Activated T-cell treated with anti-CD3 and anti-CD28 coated beads, Interleukin-2, amount 50 U/mL, for 72 hours (primary cell): Measurements from ENCODE around the gene IRAK4. TPM values are rescaled to one million over a fixed set of nuclear protein-coding genes. Genes with fewer than 3 reads are reported as not detected.

ENCODE experiments used
- ATAC-seq, 2 donors: fragments of 150-1000 bp; cut with Tn5 transposase; replicated peaks in 1 of 2; 2 replicates each; pipeline ENCODE4 v1.10.0; 2021; ENCODE audit warnings: moderate library complexity in 2 of 2, mild to moderate bottlenecking in 1 of 2
- DNase-seq, 2 donors: peaks; one replicate each; pipeline ENCODE4 v3.0.0; 2021 to 2022; ENCODE audit warnings: mixed read lengths in 1 of 2
- H3K27ac Mint-ChIP-seq: one replicate; pipeline ENCODE4 v1.8.0; 2022; ENCODE audit warnings: mild to moderate bottlenecking, moderate library complexity, mixed read lengths
- H3K27me3 Mint-ChIP-seq: one replicate; pipeline ENCODE4 v1.8.0; 2022; ENCODE audit warnings: low read depth, mixed read lengths
- H3K36me3 Mint-ChIP-seq, 2 donors: one replicate each; pipeline ENCODE4 v1.8.0; 2022; ENCODE audit warnings: mixed read lengths in 2 of 2, mild to moderate bottlenecking in 1 of 2; ENCODE audit not compliant: insufficient read depth in 2 of 2
- H3K4me1 Mint-ChIP-seq: one replicate; pipeline ENCODE4 v1.8.0; 2022; ENCODE audit warnings: low read depth, mixed read lengths
- H3K4me3 Mint-ChIP-seq, 2 donors: one replicate each; pipeline ENCODE4 v1.8.0; 2022; ENCODE audit warnings: mild to moderate bottlenecking in 2 of 2, mixed read lengths in 2 of 2, moderate library complexity in 2 of 2
- H3K9me3 Mint-ChIP-seq, 2 donors: one replicate each; pipeline ENCODE4 v1.8.0; 2022; ENCODE audit warnings: mixed read lengths in 2 of 2
- total RNA-seq, 2 donors: library from RNA; stranded (reverse); gene quantifications; one replicate each; pipeline ENCODE4 v1.2.3, GENCODE V29; 2022

Gene IRAK4
- total RNA-seq, 2 donors from 2014 or later, result 41.4 TPM

DNA sequence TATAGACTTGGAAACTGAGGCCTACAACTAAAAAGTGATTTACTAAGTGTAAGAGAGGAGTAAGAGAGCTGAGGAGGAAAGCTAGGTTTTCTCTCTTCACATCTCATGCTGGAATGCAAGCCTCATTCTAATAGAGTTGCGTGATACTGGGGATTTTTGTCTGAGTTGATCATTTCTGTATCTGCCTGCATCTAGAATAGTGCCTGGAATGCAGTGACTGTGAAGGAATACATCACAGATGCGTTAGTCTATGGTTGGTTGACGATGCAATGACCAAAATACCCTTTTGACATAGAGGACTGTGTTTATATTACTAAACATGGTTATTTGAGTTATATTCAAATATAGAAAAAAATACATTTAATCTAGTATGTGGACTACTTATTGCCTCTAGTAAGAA lies 67.9 kb downstream of the IRAK4 start:
- Mint-ChIP-seq H3K4me1 (peaks cover 2% of the 10 kb centered on the region), H3K9me3 (no peaks in the 10 kb centered on the region), H3K4me3 (no peak overlapping the region), H3K27ac (no peak overlapping the region), H3K27me3 (no peaks in the 10 kb centered on the region), H3K36me3 (no peaks in the 10 kb centered on the region)
- ATAC-seq (no peak), DNase-seq (no peak)

DNA sequence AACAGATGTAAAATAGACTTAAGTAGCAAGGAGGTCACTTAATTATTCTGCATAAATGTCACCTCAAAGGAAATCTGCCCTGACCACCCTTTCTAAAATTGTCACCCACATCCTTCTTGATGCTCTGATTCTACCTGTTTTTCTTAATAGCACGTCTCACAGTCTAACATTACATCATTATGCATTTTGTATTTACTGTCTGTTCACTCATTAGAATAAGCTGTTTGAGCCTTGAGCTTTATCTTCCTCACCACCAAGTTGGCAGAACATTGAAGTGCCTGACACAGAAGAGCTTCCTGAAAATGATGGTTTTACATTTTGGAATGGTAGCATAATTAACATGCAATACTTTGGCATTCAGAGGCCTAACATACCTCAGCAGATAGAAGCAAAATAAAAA lies 68.3 kb downstream of the IRAK4 start:
- no peak overlapping the region for H3K4me3 Mint-ChIP-seq
- DNase-seq, result no peak
- no peak overlapping the region for H3K27ac Mint-ChIP-seq
- no peaks in the 10 kb centered on the region for H3K36me3 Mint-ChIP-seq
- H3K9me3 Mint-ChIP-seq, result no peaks in the 10 kb centered on the region
- H3K4me1 Mint-ChIP-seq, result peaks cover 7% of the 10 kb centered on the region
- ATAC-seq, result no peak
- H3K27me3 Mint-ChIP-seq, result no peaks in the 10 kb centered on the region

DNA sequence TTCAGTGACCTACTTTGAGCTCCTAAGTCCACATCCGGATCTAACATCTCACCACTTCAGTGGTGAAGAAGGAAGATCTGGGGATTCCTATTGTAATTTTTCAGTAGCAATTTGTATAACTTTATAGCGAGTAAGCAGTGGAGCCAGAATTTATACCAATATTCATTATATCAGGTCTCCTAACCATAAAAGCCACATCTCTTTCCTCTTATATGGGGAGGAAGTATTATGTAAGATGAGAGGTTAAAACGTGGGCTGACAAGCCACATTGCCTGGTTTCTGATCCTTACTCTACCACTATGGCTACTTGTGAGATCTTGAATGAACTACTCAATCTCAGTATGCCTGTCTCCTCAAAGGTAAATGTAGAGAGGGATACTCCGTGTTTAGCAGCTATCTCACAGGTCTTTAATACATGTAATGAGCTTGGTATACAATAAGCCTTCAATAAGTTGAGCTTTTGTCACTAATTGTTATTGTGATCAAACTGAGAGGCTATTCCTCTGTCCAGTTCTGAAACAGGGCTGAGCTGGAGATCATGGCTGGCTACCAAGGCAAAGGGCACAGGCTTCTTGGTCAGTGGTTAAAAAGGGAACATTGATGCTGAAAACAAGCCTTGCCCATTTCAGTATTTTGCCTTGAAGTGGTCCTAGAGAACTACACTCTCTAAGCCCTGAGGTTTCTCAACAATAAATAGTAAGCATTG lies 73.9 kb downstream of the IRAK4 start:
- Mint-ChIP-seq H3K4me3 (no peak overlapping the region), H3K9me3 (no peaks in the 10 kb centered on the region), H3K27me3 (peaks cover 5% of the 10 kb centered on the region), H3K36me3 (no peaks in the 10 kb centered on the region), H3K27ac (no peak overlapping the region), H3K4me1 (peaks cover 38% of the 10 kb centered on the region)
- DNase-seq, result no peak
- ATAC-seq, result no peak

DNA sequence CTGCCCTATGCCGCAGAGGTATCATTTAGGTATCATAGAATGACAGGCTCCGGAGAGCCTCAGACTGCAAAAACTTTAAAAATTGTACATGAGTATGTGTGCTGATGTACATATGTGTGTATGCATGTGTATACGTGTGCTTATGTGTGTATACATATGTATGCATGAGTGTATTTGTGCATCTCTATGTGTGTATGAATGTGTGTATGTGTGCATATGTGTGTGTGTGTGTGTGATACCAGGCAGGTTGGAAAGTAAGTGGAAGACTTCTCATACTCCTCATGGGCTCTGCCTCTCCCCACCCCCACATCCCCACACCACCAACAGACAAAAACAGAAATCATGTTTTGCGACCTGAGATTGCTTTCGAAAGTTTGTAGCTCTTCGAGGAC lies 76.5 kb downstream of the IRAK4 start:
- Mint-ChIP-seq H3K27ac (no peak overlapping the region), H3K4me3 (peak overlapping the region; percentile 68 to 78), H3K9me3 (no peaks in the 10 kb centered on the region), H3K36me3 (no peaks in the 10 kb centered on the region), H3K4me1 (peaks cover 48% of the 10 kb centered on the region), H3K27me3 (peaks cover 5% of the 10 kb centered on the region)
- ATAC-seq, result peak in 1 of 2 donors; percentile 1
- DNase-seq, result no peak

DNA sequence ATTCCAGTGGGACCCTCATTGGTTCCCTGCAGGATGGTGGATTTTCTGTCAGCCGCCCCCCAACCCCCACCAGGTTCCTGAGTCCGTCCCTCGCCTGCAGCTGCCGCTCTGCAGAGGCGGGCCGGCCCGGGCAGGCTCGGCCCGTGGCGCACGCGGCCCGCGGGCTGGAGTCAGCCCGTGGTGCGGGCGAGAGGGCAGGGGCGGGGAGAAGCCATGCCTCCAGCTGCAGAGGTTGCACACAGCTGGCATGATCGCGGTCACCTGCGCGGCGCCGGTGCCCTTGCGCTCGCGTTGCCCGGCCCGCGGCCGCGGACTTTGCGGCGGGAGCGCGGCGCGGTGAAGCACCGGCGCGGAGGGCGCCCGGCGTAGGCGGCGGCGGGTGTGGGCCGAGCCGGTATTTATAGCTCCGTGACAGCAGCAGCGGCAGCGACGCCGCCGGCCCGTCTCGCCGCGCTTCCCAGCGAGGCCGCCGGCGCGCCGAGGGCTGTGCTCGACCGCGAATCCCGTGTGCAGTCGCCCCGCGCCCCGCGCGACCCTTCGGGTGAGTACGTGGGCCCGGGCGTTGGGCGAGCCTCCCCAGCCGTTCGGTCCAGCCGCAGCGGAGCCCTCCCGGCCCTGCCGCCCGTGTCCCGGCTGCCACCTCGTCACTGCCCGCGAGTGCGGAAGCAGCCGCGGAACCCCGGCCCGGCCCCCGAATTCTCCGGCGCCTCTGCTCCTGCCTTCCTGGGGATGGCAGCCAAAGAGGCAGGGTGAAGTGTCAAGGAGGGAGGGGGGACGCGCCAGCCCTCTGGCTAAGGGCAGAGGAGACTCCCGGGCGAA lies 77.1 kb downstream of the IRAK4 start, which contains the start of gene TMEM117:
TSS of gene TMEM117 (plus strand) at position 426 of the 819 bp plus-strand sequence.
- ATAC-seq, result peak; percentile 81
- H3K27ac Mint-ChIP-seq, result peak within 1 kb of the TSS; percentile 4
- peak within 1 kb of the TSS; percentile 68 to 78 for H3K4me3 Mint-ChIP-seq
- peaks cover 5% of the 10 kb centered on the region for H3K27me3 Mint-ChIP-seq
- peak; percentile 62 to 72 for DNase-seq
- peaks cover 48% of the 10 kb centered on the region for H3K4me1 Mint-ChIP-seq
- no peaks in the 10 kb centered on the region for H3K36me3 Mint-ChIP-seq
- no peaks in the 10 kb centered on the region for H3K9me3 Mint-ChIP-seq

DNA sequence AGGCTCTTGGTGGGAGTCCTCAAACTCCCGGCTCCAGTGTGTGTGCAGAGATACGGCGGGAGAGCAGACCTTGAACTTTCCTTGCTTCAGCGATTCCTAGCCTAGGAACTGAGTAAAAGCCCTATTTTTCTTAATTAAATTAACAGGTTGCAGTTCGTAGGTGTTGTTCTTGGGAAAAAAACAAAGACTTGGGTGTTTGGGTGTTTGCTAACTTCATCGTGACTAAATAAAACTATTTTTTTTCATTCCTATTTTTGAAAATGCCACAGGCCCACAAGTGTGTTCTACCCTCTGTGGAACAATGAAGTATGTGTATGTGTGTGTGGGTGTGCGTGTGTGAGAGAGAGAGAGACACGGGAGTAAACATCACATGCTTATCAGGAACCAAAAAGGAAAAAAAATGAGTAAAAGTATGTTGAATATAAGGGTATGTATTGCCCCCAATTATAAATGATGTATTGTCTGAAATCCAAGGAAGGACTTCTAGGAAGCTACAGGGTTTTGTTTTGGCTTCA lies 77.8 kb downstream of the IRAK4 start:
- Mint-ChIP-seq H3K9me3 (no peaks in the 10 kb centered on the region), H3K4me3 (peak overlapping the region; percentile 68 to 72), H3K36me3 (no peaks in the 10 kb centered on the region), H3K27me3 (peaks cover 5% of the 10 kb centered on the region), H3K27ac (peak overlapping the region; percentile 4), H3K4me1 (peaks cover 47% of the 10 kb centered on the region)
- DNase-seq, result no peak
- no peak for ATAC-seq

Other genes with a start within 250 kb of the IRAK4 start
- not detected for gene ADAMTS20, start 206.7 kb upstream of the IRAK4 start, total RNA-seq
- 10 to 100 TPM; 18.1 to 21.8 TPM for gene PUS7L, start 161 bp upstream of the IRAK4 start, total RNA-seq
- gene TWF1, start 47.4 kb downstream of the IRAK4 start, total RNA-seq, result 10 to 100 TPM; 14.5 to 19.1 TPM
- gene TMEM117, start 77.1 kb downstream of the IRAK4 start, total RNA-seq, result 1 to 10 TPM; 1.3 to 2.7 TPM